ENCODE results near the gene GAK. TPM values are rescaled to one million over a fixed set of nuclear protein-coding genes. Genes with fewer than 3 reads are reported as not detected.

GAK gene
- total and polyA plus RNA-seq, 7 donors: 20.9 to 55.8 (median 36.4) TPM

DNA sequence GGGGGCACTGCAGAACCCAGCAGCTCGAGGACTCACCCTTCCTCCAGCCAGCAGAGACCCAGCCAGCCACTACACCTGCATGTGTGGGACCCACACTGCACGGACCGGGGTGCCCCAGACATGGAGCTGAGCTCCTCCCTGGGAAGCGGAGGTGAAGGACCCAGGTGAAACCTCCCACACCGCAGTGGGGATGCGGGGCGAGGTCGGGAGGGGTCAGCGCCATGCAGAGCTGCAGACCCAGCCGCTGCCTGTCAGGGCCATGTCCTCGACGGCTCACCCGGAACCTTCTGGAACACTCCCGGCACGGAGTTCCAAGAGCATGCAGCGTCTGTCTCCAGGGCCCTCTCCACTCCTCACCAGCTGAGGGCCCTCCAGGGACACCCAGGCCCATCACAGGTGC is 42.6 kb downstream of the GAK start:
- no peak for ATAC-seq
- H3K4me1 ChIP-seq: no peaks in the 10 kb centered on the region
- no peaks in the 10 kb centered on the region for H3K27me3 ChIP-seq (ENCODE audit: insufficient read depth in 3 of 3, low read length in 2 of 3)
- 94 to 96% (median 94%) methylated on average over 15 to 16 of the region's 16 CpGs for WGBS, 3 donors
- no peak for DNase-seq
- TF ChIP-seq, protein P1, sequence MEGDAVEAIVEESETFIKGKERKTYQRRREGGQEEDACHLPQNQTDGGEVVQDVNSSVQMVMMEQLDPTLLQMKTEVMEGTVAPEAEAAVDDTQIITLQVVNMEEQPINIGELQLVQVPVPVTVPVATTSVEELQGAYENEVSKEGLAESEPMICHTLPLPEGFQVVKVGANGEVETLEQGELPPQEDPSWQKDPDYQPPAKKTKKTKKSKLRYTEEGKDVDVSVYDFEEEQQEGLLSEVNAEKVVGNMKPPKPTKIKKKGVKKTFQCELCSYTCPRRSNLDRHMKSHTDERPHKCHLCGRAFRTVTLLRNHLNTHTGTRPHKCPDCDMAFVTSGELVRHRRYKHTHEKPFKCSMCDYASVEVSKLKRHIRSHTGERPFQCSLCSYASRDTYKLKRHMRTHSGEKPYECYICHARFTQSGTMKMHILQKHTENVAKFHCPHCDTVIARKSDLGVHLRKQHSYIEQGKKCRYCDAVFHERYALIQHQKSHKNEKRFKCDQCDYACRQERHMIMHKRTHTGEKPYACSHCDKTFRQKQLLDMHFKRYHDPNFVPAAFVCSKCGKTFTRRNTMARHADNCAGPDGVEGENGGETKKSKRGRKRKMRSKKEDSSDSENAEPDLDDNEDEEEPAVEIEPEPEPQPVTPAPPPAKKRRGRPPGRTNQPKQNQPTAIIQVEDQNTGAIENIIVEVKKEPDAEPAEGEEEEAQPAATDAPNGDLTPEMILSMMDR (IDR thresholded peaks at IDR 0.05): no peak
- peaks cover 2 to 78% of the 10 kb centered on the region in 2 donors for H3K36me3 ChIP-seq (ENCODE audit: insufficient read depth in 1 of 2, low read depth in 1 of 2)
- no peak overlapping the region for H3K27ac ChIP-seq
- no peak overlapping the region for H3K4me3 ChIP-seq
- intact Hi-C loops (cut with DNase I): no loop called here
- no peaks in the 10 kb centered on the region for H3K9me3 ChIP-seq

DNA sequence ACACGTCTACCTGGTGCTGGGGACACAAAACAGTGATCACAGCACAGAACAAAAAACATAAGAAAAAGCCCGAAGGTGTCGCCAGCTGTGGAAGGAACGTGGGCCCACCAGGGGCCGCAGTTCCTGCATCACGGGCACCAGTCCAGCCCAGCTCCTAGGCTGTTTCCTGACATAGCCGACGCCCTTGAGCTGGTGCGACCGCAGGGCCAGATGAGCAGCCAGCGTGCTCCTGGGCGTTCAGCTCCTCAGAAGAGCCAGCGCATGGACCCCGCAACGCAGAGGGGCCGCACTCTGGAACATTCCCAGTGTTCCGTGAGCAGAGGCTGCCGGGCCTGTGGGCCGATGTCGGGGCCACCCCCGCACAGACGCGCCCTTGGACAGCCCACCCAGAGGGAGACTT is 44.1 kb downstream of the GAK start:
- TF ChIP-seq, protein P1 (IDR thresholded peaks at IDR 0.05): no peak
- intact Hi-C loops (cut with DNase I): no loop called here
- Histone ChIP-seq H3K36me3 (ENCODE audit: insufficient read depth in 1 of 2, low read depth in 1 of 2) (peaks cover 2 to 84% of the 10 kb centered on the region in 2 donors), H3K27me3 (ENCODE audit: insufficient read depth in 3 of 3, low read length in 2 of 3) (no peaks in the 10 kb centered on the region), H3K4me3 (no peak overlapping the region), H3K4me1 (no peaks in the 10 kb centered on the region), H3K9me3 (no peaks in the 10 kb centered on the region), H3K27ac (no peak overlapping the region)
- WGBS, 3 donors: 94 to 97% (median 96%) methylated on average over 23 of the region's 23 CpGs
- DNase-seq: no peak
- ATAC-seq: no peak

DNA sequence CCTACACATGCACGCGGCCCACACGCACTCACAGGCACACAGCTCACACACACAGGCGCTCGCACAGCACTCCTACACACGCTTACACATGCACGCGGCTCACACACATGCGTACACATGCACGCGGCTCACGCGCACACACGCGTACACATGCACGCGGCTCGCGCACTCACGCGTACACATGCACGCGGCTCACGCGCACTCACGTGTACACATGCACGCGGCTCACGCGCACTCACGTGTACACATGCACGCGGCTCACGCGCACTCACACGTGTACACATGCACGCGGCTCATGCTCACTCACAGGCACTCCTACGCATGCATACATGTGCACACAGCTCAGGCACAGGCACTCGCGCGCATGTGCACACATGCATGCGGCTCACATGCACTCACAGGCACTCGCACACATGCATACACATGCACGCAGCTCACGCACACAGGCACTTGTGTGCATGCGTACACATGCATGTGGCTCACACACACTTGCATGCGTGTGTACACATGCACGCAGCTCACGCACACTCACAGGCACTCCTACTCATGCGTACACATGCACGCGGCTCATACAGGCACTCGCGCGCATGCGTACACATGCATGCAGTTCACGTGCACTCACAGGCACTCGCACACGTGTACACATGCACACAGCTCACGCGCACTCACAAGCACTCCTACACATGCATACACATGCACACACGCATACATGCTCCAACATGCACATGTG is 44.9 kb downstream of the GAK start:
- Histone ChIP-seq H3K9me3 (no peaks in the 10 kb centered on the region), H3K27ac (no peak overlapping the region), H3K36me3 (ENCODE audit: insufficient read depth in 1 of 2, low read depth in 1 of 2) (peaks cover 2 to 86% of the 10 kb centered on the region in 2 donors), H3K4me3 (no peak overlapping the region), H3K27me3 (ENCODE audit: insufficient read depth in 3 of 3, low read length in 2 of 3) (no peaks in the 10 kb centered on the region), H3K4me1 (no peaks in the 10 kb centered on the region)
- 96 to 98% (median 97%) methylated on average over 63 of the region's 63 CpGs for WGBS, 3 donors
- TF ChIP-seq, protein P1 (IDR thresholded peaks at IDR 0.05): no peak
- intact Hi-C loops (cut with DNase I): no loop called here
- ATAC-seq (no peak), DNase-seq (no peak)

DNA sequence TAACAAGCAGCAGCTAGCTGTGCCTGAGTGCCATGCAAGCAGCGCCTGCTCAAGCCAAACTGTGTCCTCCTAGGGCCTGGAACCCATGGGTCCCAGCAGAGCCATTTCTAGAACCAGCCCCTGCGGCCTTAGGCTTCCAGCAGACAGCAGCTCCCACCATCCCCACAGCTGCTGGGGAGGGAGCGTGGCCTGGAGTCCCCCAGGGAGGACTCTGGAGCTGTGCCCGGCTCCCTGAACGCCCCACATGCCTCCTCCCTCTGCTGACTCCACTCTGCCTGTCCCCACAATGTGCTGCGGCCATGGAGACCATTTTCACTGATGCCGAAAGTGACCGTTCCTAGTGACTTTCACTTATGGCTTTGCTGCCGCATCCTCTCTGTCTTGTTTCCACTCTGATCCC is 45.9 kb downstream of the GAK start:
- no peak for DNase-seq
- WGBS, 3 donors: 71 to 76% (median 74%) methylated on average over 9 of the region's 9 CpGs
- Histone ChIP-seq H3K27ac (no peak overlapping the region), H3K4me1 (no peaks in the 10 kb centered on the region), H3K27me3 (ENCODE audit: insufficient read depth in 3 of 3, low read length in 2 of 3) (no peaks in the 10 kb centered on the region), H3K36me3 (ENCODE audit: insufficient read depth in 1 of 2, low read depth in 1 of 2) (peaks cover 2 to 95% of the 10 kb centered on the region in 2 donors), H3K9me3 (no peaks in the 10 kb centered on the region), H3K4me3 (no peak overlapping the region)
- intact Hi-C loops (cut with DNase I): no loop called here
- TF ChIP-seq, protein P1 (IDR thresholded peaks at IDR 0.05): no peak
- no peak for ATAC-seq

DNA sequence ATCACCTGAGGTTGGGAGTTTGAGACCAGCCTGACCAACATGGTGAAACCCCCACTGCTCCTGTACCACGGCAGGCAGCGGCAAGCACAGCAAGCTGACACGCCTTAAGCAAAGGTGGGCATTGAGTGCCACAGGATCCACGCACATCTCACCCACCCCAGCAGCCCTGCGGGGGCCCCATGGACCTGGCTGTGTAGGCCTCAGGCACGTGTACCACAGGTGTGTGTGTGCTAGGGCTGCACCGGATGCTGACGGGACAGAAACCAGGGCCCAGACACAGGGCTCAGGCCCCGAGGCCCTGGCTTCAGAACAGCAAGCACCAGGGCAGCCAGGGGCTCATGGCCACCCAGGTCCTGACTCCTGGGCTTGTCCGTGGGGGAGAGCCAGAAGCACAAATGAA is 46.8 kb downstream of the GAK start:
- 89 to 93% (median 92%) methylated on average over 10 of the region's 10 CpGs for WGBS, 3 donors

More for the DNA sequence above, 46.8 kb downstream of the GAK start:
- Histone ChIP-seq H3K27me3 (ENCODE audit: insufficient read depth in 3 of 3, low read length in 2 of 3) (no peaks in the 10 kb centered on the region), H3K9me3 (no peaks in the 10 kb centered on the region), H3K36me3 (ENCODE audit: insufficient read depth in 1 of 2, low read depth in 1 of 2) (peaks cover 2 to 95% of the 10 kb centered on the region in 2 donors), H3K27ac (no peak overlapping the region), H3K4me1 (no peaks in the 10 kb centered on the region), H3K4me3 (no peak overlapping the region)
- intact Hi-C loops (cut with DNase I): no loop called here
- TF ChIP-seq, protein P1 (IDR thresholded peaks at IDR 0.05): no peak
- ATAC-seq (no peak), DNase-seq (no peak)
